Suppressor macrophage (primary cell): Measurements from ENCODE around the gene ZCCHC14.
"Not testable (repeated sequence)": the region's sequence is repeated elsewhere in the genome, so short reads cannot be mapped to it uniquely, and the experiment has no call there.

ENCODE experiments used
- DNase-seq, 4 experiments: peaks; one replicate each; pipeline ENCODE4 v3.0.0-alpha.2; 2020 to 2022

The ZCCHC14 gene

GRCh38 chr16:87523605-87524004 lies 30.8 kb upstream of the ZCCHC14 start:
- DNase-seq: not testable (repeated sequence)

DNA sequence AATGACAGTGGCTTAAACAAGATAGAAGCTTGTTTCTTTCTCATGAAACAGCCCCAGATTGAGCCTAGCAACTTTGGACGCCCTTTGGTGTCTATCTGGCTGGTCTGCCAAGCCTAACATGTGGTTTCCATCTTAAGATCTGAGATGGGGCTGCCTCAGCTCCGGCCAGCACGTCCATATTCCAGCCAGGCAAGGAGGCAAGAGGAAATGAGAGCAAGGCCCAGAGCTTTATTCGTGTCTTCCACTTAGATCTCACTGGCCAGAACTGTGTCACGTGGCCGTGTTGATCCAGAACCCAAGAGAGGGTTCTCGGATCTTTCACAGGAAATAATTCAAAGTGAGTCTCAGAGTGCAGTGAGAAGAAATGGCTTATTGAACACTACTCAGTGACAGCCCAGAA lies 28.9 kb upstream of the ZCCHC14 start:
- DNase-seq: not testable (repeated sequence)

- DNase-seq: not testable (repeated sequence)
Measured at GRCh38 chr16:87519170-87519569, 26.3 kb upstream of the ZCCHC14 start.

DNA sequence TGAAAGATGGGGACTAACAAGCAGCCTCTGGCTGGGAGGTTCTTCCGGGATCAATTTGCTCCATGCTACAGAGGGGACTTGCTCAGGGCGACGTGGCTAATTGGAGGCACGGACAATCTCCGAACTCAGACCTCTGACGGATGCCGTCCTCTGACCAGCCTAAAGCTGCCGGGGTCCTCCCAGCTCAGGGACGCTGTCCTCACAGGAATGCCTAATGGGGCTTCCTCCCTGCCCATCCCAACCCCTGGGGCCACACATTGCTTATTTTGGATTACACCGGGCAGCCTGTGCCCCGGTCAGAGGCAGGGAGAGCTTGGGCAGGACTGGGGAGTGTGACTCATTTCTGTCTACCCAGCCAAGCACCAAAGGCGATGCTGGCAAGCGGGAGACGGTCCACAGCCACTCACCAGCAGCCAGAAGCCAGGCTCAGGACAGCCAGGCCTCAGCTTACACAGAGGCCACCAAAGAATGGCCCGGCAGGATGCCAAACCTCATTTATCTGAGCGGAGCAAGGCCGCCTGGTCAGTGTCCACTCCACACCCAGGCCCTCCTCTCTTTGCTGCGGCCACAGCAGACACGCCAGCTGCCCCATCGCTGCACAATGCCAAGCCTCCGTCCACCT lies 25.7 kb upstream of the ZCCHC14 start:
- not testable (repeated sequence) for DNase-seq

- DNase-seq: peak in 1 of 4 experiments; percentile 32
Measured at GRCh38 chr16:87517610-87518429, 25.0 kb upstream of the ZCCHC14 start.

- DNase-seq: no peak
Measured at GRCh38 chr16:87516361-87516760, 23.5 kb upstream of the ZCCHC14 start.

DNA sequence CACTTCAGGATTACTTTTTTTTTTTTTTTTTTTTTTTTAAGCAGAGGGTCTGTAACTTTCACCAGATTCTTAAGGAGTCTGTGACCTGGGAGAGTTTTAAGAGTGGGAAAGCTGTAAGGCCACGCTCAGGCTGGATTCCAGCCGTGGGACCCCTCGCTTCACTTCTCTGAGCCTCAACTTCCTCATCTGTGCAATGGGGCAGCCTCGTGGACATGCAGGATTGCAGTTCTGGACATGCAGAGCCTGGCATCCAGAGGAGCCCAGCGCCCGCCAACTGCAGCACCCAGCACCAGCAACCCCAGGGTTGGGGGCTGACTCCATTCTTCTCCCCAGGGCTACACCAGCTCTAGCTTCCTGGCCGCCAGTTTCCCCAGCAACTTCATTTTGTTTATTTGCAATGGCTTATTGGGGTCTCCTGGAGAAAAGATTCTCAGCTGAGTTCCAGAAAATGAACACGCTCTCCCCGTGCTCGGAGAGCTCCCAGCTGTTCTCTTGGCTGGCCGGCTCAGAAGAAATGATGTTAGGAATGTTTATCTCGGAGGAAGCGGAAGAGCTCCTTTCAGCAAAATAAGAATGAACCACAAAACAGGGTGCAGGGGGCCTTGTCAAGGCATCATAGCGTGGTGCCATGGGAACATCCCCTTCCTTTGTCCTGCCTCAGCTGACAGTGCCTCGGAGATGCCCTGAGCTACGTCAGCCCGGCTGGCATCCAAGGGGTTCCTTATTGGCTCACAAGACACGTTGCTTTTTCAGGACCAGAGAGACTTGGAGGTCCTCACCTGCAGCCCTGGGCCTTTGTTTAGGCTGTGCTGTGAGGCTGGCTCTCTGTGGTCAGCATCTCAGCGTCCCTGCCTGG lies 22.9 kb upstream of the ZCCHC14 start:
- no peak for DNase-seq

- not testable (repeated sequence) for DNase-seq
Measured at GRCh38 chr16:87509778-87510177, 17.0 kb upstream of the ZCCHC14 start.

DNA sequence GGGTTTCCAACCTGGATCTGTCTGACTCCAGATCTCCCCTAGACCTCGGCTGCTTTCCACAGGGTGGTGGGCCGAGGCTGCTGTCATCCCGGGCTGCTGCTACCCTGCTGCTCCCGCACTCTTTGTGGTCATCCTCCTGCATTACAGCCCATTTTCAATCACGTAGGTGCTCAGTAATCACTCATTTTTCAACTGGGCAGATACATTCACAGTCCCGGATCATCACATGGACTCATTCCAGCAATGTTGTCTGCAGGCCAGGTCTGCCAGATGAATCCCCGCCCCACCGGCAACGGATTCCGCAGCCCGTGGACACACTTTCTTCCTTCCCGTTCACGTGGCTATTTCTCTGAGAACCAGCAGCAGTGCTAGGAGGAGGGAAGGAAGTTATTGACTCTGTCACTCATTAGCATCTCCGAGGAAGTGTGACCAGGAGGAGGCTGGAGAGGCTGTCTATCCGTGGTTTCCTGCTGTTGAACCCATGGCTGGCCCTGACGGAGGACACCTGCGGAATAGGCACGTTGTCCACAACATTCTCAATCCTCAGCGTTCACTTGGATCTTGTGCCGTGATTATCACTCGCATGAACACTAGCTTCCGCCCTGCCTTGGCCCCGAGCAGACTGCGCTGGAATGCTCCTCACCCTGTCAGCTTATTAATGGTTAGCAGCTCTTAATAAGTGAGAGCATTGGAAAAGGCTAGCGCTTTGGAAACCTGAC lies 14.7 kb upstream of the ZCCHC14 start:
- DNase-seq: peak; percentile 31 to 67 (median 56)

DNA sequence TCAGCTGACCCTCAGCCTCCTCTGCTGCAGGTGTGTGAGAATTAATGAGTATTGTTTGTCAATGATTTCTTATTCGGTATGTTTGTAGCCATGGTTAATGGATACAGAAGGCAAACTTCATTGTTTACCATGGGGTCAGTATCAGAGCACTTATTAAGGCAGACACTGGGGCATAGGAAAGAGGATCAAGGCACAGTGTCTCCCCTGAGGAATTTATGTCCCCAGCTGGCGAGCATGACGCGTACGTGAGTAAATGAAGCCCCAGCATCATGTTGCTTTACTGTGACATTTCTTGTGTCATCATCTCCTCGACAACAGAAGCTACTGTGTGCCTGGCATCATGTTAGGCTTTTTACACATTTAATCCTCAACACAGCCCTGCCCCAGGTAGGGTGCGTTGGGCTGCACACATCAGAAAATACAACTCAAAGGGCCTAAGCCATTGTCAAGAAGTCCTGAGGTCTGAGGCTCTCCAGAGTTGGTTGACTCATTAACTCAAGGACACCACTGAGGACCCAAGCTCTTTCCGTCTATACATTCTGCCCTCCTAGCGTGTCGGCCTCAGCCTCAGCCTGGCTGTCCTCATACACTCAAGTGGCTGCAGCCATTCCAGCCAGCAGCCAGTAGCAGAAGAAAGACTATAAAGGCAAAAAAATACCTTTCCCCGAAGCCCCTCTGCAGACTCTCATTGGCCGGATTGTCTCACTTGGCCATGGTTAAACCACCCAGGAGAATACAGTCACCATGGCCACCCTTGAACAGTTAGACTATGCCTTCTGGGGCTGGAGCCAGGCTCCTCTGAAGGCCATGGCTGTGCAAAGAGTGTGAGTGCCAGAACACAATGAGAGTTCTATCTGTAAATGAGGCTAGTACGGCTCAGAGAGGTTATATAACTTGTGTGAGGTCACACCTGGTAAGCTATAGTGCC lies 13.9 kb upstream of the ZCCHC14 start:
- DNase-seq: no peak

DNA sequence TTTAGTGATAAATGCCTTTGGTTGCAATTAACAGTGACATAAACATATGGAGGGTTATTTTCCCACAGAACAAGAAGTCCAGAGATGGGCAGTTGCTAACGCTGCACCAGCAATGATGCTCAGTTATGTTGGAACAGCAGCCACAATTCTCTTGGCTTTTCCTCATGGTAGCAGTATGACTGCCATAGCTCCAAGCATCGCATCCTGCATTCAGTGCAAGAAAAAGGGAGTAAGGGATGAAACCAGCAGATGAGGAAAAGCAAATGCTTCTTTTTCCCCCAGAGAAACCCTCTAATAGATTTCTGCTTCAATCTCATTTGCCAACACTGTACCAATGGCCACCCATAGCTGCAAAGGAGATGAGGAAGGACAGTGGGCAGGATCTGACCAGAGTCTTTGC lies 13.0 kb upstream of the ZCCHC14 start:
- no peak for DNase-seq

- not testable (repeated sequence) for DNase-seq
Measured at GRCh38 chr16:87503232-87503937, 10.6 kb upstream of the ZCCHC14 start.

- DNase-seq: no peak
Measured at GRCh38 chr16:87502308-87502969, 9.6 kb upstream of the ZCCHC14 start.

DNA sequence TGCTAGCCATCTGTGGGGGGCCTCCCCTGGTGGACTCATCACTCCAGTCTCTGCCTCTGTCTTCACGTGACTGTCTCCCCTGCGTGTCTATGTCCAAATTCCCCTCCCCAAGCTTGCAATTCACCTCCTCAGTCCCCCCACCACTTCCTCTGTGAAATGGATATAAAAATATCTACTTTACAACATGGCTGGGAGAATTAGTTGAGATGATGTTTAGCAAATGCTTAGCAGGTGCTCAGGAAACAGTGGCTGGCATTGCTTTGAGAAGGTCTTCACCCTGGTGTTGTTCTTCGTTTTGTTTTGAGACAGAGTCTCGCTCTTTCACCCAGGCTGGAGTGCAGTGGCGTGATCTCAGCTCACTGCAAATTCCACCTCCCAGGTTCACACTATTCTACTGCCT lies 8.3 kb upstream of the ZCCHC14 start:
- DNase-seq: no peak

DNA sequence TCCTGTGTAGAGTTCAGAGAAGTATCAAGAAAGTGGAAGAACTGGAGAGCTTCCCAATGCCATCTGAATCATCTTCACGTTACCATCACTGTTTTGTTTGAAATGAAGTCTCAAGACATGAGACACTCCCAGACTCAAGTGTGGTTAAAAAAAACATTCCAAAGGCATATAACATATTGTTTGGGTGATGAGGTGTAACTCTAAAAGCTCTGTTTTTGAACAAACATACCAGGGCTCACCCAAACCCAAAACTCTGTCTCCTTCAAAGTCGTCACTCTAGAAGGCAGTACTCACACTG lies 6.3 kb upstream of the ZCCHC14 start:
- DNase-seq: no peak

DNA sequence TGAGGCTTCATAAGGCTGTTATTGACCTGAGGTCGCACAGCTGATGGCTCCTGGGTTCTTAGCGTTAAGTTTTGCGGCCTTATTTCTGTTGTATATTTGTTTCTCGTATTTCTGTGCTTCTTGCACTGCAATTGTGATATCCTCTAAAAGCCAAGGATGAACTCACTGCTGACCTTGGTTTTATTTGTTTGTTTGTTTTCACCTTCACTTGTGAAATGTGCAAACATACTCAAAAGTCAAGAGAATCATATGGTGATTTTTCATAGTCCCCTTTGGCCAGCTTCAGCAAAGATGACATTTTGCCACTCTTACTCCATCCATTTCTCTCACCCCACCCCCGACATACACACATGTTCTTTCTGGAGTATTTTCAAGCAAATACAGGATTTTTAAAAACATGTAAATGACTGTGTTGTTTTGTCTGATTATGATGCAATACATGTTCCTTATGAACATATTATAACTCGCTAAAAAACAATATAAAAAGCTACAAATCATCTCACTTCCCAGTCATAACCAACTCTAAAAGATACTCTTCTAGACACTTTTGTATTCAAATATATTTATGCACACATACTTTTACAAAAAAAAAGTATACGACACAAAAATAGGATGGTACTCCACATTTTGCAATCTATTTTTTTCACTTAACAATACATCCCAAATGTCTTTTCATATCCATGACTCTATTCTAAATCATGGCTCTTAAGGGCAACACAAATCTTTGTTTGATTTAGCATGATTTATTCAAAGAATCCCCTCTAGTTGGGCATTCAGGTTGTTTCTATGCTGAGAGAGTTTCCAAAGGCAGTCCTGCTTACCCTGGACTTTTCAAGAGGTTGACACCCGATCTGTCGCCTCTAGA lies 5.7 kb upstream of the ZCCHC14 start:
- DNase-seq: no peak

GRCh38 chr16:87497767-87498290 lies 5.0 kb upstream of the ZCCHC14 start:
- DNase-seq: not testable (repeated sequence)

GRCh38 chr16:87497023-87497766 lies 4.4 kb upstream of the ZCCHC14 start:
- not testable (repeated sequence) for DNase-seq
